ENCODE data around the gene LRIG1.

The LRIG1 gene

DNA sequence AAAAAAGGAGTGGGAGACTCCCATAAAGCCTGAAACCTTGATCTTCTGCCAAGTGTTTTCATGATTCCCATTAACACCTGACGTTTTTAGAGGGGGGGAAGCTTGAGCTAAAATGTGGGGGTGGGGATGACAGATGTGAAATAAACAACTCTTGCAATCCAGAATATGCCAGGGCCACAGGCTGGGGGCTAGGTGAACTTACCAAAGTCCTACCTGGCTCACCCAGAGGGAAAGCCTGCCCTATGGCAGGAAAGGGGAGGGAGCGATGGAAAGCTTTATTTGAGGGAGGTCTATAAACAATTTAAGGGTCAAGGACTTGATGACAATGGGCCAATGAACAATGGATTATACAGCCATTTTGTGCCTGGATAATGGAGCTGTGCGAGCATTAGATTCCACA lies 108.3 kb downstream of the LRIG1 start:
- no peak overlapping the region for H3K4me3 ChIP-seq (ENCODE audit: low read depth, low read length)
- TF ChIP-seq, protein P1, sequence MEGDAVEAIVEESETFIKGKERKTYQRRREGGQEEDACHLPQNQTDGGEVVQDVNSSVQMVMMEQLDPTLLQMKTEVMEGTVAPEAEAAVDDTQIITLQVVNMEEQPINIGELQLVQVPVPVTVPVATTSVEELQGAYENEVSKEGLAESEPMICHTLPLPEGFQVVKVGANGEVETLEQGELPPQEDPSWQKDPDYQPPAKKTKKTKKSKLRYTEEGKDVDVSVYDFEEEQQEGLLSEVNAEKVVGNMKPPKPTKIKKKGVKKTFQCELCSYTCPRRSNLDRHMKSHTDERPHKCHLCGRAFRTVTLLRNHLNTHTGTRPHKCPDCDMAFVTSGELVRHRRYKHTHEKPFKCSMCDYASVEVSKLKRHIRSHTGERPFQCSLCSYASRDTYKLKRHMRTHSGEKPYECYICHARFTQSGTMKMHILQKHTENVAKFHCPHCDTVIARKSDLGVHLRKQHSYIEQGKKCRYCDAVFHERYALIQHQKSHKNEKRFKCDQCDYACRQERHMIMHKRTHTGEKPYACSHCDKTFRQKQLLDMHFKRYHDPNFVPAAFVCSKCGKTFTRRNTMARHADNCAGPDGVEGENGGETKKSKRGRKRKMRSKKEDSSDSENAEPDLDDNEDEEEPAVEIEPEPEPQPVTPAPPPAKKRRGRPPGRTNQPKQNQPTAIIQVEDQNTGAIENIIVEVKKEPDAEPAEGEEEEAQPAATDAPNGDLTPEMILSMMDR (IDR thresholded peaks at IDR 0.05; ENCODE audit: insufficient read depth, low read length, missing control alignments): no peak
- no peak for DNase-seq (ENCODE audit: low read depth, low spot score)
- ChIA-PET CTCF (interaction anchor here (1.6 to 10.7 kb wide), 5 partner anchors 10 to 430 kb away, joined by 4 to 143 read pairs (median 12); no protein-coding TSS in a partner anchor), POLR2A (no interaction called here)

DNA sequence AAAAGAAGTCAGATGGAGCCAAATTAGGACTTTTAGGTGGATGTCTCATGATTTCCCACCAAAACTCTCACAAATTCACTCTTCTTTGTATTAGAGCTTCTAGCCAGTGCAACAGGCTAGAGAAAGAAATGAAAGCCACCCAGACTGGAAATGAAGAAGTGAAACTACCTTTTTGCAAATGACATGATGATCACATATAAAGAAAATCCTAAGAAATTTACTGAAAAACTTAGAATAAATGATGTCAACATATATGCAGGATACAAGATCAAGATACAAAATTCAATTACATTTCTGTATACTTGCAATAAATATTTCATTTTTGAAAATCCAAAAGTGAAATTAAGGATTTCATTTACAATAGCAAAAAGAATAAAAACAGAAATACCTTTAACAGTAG lies 110.8 kb downstream of the LRIG1 start:
- CTCF ChIA-PET: interaction anchor here (1.5 to 10.7 kb wide), 4 partner anchors 11 to 432 kb away, joined by 4 to 143 read pairs (median 22); no protein-coding TSS in a partner anchor
- DNase-seq (ENCODE audit: low read depth, low spot score): no peak
- POLR2A ChIA-PET: no interaction called here
- H3K4me3 ChIP-seq (ENCODE audit: low read depth, low read length): no peak overlapping the region
- TF ChIP-seq, protein P1 (IDR thresholded peaks at IDR 0.05; ENCODE audit: insufficient read depth, low read length, missing control alignments): no peak

DNA sequence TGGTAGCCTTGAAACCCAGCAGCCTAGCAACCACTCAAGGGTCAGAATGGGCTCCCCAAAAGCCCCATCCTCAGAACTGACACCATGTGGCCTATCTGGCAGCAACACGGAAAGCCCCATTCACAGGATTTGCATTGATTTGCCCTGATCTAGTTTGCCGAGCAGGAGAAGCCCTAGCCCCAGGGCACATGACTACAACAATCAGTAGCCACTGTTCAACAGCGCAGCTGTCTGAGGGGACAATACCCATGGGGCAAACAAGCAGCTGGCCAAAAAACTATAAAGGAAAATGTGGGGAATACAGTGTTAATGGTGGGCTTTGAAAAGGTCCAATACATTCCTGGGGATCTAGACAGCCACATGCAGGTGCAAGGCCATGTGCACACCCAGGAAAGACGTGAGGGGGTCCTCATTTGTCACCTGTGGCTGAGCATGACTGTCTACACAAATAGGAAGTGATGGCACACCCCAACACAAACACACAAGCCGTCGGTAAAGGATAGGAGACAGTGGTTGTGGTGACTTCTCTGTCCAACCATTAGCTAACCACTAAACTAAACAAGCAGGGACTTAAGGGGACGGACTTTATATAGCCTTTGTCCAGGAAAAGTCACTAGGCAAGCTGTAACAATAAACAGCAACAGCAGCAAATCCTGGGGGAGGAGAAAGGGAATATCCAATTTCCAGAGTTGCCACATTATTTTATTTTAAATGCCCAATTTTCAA lies 113.7 kb downstream of the LRIG1 start:
- CTCF ChIA-PET: interaction anchor here (0.6 to 1.7 kb wide), 6 partner anchors 9 to 417 kb away, joined by 3 to 8 read pairs (median 4); no protein-coding TSS in a partner anchor
- POLR2A ChIA-PET: no interaction called here
- DNase-seq (ENCODE audit: low read depth, low spot score): no peak
- TF ChIP-seq, protein P1 (IDR thresholded peaks at IDR 0.05; ENCODE audit: insufficient read depth, low read length, missing control alignments): no peak
- H3K4me3 ChIP-seq (ENCODE audit: low read depth, low read length): no peak overlapping the region

DNA sequence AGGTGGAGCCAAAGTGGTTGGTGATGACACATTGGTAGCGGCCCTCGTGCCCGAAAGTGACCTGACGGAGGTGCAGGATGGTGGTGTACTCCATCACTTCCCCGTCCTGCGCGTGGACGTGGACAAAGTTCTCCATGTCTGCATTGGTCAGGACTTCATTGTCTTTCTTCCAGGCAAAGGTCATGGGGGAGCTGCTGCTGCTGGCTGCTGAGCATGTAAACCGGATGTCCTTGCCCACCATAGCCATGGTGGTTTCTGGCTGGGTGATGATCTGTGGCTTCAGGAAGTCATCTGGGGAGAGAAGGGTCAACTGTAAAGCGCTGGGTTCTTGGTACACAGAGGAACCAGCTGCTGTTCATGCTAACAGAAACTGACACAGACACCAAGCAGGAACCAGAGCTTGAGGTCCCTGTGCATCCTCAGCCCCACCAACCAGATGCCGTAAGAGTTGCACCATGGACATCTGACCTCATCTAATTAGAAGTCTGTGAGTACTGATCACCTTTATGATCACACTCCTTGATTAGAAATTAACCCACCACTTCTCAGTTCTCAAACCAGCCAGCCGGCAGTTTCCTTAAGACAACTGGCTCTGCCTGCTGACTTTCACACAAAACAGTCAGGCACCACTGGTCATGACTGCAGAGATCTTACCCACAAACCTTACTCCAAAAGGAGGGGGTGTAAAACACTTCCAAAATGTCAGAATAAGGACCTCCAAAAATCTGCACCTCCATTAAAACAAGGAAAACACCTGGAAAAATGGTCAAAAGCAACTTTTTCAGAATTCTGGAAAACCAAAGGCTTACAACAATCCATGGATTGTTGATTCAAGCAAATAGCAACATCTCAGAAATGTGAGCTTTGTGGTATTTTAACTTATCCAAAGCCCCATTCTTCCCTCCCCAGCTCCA lies 114.6 kb downstream of the LRIG1 start:
- POLR2A ChIA-PET: no interaction called here
- DNase-seq (ENCODE audit: low read depth, low spot score): no peak
- no peak overlapping the region for H3K4me3 ChIP-seq (ENCODE audit: low read depth, low read length)
- CTCF ChIA-PET: interaction anchor here (1.1 to 1.7 kb wide), 7 partner anchors 8 to 436 kb away, joined by 4 to 8 read pairs (median 4); no protein-coding TSS in a partner anchor
- TF ChIP-seq, protein P1 (IDR thresholded peaks at IDR 0.05; ENCODE audit: insufficient read depth, low read length, missing control alignments): no peak

- H3K4me3 ChIP-seq (ENCODE audit: low read depth, low read length): no peak overlapping the region
- ChIA-PET POLR2A (no interaction called here), CTCF (interaction anchor here (0.7 to 2.0 kb wide), 3 partner anchors 10 to 433 kb away, joined by 3 to 12 read pairs (median 3); no protein-coding TSS in a partner anchor)
- TF ChIP-seq, protein P1 (IDR thresholded peaks at IDR 0.05; ENCODE audit: insufficient read depth, low read length, missing control alignments): no peak
- DNase-seq (ENCODE audit: low read depth, low spot score): no peak
Observed at GRCh38 chr3:66385066-66385465, 115.8 kb downstream of the LRIG1 start.

All from AG04449 (cell line).